Colonic mucosa (tissue), 4 donors: ENCODE data around the gene POLD3. TPM values are rescaled to one million over a fixed set of nuclear protein-coding genes. Genes with fewer than 3 reads are reported as not detected.

Experiments
- DNase-seq: peaks from one replicate; pipeline ENCODE4 v3.0.0-alpha.2; 2020
- H3K27ac ChIP-seq: fragments of 200-600 bp; one replicate; pipeline ENCODE4 v1.8.0; 2021
- H3K27me3 ChIP-seq: fragments of 200-600 bp; one replicate; pipeline ENCODE4 v1.8.0; 2021
- H3K36me3 ChIP-seq: fragments of 200-600 bp; one replicate; pipeline ENCODE4 v1.8.0; 2021
- H3K4me1 ChIP-seq: fragments of 200-600 bp; one replicate; pipeline ENCODE4 v1.8.0; 2021; ENCODE audit warnings: mild to moderate bottlenecking
- H3K4me3 ChIP-seq: fragments of 200-600 bp; one replicate; pipeline ENCODE4 v1.8.0; 2021
- H3K9ac ChIP-seq, 2 donors: one replicate each; pipeline ENCODE4 v1.7.0; 2013; ENCODE audit warnings: control low read depth in 2 of 2, low read depth in 2 of 2, low read length in 2 of 2
- H3K9me3 ChIP-seq: fragments of 200-600 bp; one replicate; pipeline ENCODE4 v1.8.0; 2021
- CTCF ChIP-seq: fragments of 200-600 bp; IDR thresholded peaks from one replicate; pipeline ENCODE4 v1.8.0; 2022; ENCODE audit warnings: antibody characterized with exemption, mild to moderate bottlenecking
- intact Hi-C: fragments of 100-400 bp; cut with DNase I; formaldehyde crosslinking; loops from one replicate; pipeline ENCODE4 v1.14.1; 2022
- total RNA-seq, 2 donors: library from RNA; stranded (reverse); fragmentation: NEBNext Ultra II Directional in 1 of 2; extraction: Animal tissue kit (Norgen Biotek cat#: 25700) in 1 of 2; gene quantifications; one replicate each; pipeline ENCODE4 v1.2.1, GENCODE V29; 2021
- donor health status: healthy.
- donor health status: DM: no; HTN: no; CAD: no.
- donor health status: DM: no; HTN: no; CAD: no.

Gene POLD3
- total RNA-seq, 2 donors from 2014 or later: 20.0 to 33.9 TPM

GRCh38 chr11:74557526-74557925, 34.9 kb upstream of the POLD3 start:
- intact Hi-C loops: no loop called here
- DNase-seq: no peak
- no peak for TF ChIP-seq CTCF
- H3K27ac ChIP-seq: no peak overlapping the region
- H3K4me1 ChIP-seq: no peaks in the 10 kb centered on the region
- H3K9me3 ChIP-seq: no peaks in the 10 kb centered on the region
- no peak overlapping the region for H3K9ac ChIP-seq
- no peaks in the 10 kb centered on the region for H3K27me3 ChIP-seq
- H3K36me3 ChIP-seq: no peaks in the 10 kb centered on the region
- H3K4me3 ChIP-seq: no peak overlapping the region

- DNase-seq: no peak
- intact Hi-C loops: no loop called here
- H3K36me3 ChIP-seq: no peaks in the 10 kb centered on the region
- no peaks in the 10 kb centered on the region for H3K4me1 ChIP-seq
- H3K9me3 ChIP-seq: no peaks in the 10 kb centered on the region
- TF ChIP-seq CTCF: no peak
- H3K27me3 ChIP-seq: no peaks in the 10 kb centered on the region
- no peak overlapping the region for H3K9ac ChIP-seq
- no peak overlapping the region for H3K4me3 ChIP-seq
- H3K27ac ChIP-seq: no peak overlapping the region
These were observed 33.1 kb upstream of the POLD3 start for GRCh38 chr11:74559110-74559933.

- no peak overlapping the region for H3K4me3 ChIP-seq
- H3K4me1 ChIP-seq: no peaks in the 10 kb centered on the region
- no peaks in the 10 kb centered on the region for H3K27me3 ChIP-seq
- no peak for TF ChIP-seq CTCF
- DNase-seq: no peak
- H3K9me3 ChIP-seq: no peaks in the 10 kb centered on the region
- intact Hi-C loops: no loop called here
- H3K9ac ChIP-seq: no peak overlapping the region
- no peaks in the 10 kb centered on the region for H3K36me3 ChIP-seq
- no peak overlapping the region for H3K27ac ChIP-seq
These were observed 32.5 kb upstream of the POLD3 start for GRCh38 chr11:74559934-74560309.

- no peak for DNase-seq
- intact Hi-C loops: no loop called here
These were observed 26.0 kb upstream of the POLD3 start for GRCh38 chr11:74566146-74566960.

GRCh38 chr11:74568028-74568427, 24.4 kb upstream of the POLD3 start:
- TF ChIP-seq CTCF: no peak
- Histone ChIP-seq H3K9me3 (no peaks in the 10 kb centered on the region), H3K27ac (no peak overlapping the region), H3K36me3 (no peaks in the 10 kb centered on the region), H3K9ac (no peak overlapping the region), H3K4me3 (no peak overlapping the region), H3K27me3 (no peaks in the 10 kb centered on the region), H3K4me1 (no peaks in the 10 kb centered on the region)
- DNase-seq: no peak
- intact Hi-C loops: no loop called here

More at GRCh38 chr11:74566146-74566960, 26.0 kb upstream of the POLD3 start:
- H3K27ac ChIP-seq: no peak overlapping the region
- H3K4me1 ChIP-seq: no peaks in the 10 kb centered on the region
- H3K9me3 ChIP-seq: no peaks in the 10 kb centered on the region
- H3K9ac ChIP-seq: no peak overlapping the region
- H3K36me3 ChIP-seq: no peaks in the 10 kb centered on the region
- H3K4me3 ChIP-seq: no peak overlapping the region
- TF ChIP-seq CTCF: no peak
- H3K27me3 ChIP-seq: no peaks in the 10 kb centered on the region
